Measurements from ENCODE around the gene TTC12. TPM values are rescaled to one million over a fixed set of nuclear protein-coding genes. Genes with fewer than 3 reads are reported as not detected.

TTC12 gene
- total and polyA plus RNA-seq, 10 of the 15 experiments (the other 5 are each of a cell fraction or from before 2014, with no cell fraction given) = 3.7 to 14.0 (median 8.1) TPM

DNA sequence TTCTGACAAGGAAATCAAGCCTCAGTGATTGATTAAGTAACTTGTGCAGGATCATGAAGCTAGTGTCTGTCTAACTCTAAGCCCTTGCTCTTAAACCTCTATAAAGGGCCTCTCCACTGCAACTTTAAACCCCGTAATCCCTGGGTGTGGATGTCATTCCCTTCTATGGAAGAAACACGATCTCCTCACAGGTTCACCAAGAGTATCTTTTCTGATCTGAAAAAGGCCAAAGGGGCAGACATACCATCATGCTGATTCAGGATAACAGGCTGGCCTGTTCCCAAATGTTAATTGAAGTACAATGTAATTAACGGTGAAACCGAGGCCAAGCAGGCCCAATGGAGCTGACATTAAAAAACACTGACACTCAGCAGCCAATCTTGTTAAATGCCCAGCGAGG lies 17.1 kb downstream of the TTC12 start (continued):
- TF ChIP-seq IKZF2 (IDR thresholded peaks at IDR 0.05) = no peak
- TF ChIP-seq TAF1 (IDR thresholded peaks at IDR 0.05; ENCODE audit: borderline replicate concordance, low read depth, low read length) = no peak
- no peak for TF ChIP-seq YY1 (IDR thresholded peaks at IDR 0.05; ENCODE audit: low read depth, low read length)
- TF ChIP-seq ZNF207 (IDR thresholded peaks at IDR 0.05; ENCODE audit: borderline replicate concordance) = no peak
- TF ChIP-seq RCOR1 (conservative IDR thresholded peaks at IDR 0.05; ENCODE audit: low read depth, low read length) = no peak
- TF ChIP-seq ATF7 (IDR thresholded peaks at IDR 0.05; ENCODE audit: low read depth) = no peak
- TF ChIP-seq, protein P1, sequence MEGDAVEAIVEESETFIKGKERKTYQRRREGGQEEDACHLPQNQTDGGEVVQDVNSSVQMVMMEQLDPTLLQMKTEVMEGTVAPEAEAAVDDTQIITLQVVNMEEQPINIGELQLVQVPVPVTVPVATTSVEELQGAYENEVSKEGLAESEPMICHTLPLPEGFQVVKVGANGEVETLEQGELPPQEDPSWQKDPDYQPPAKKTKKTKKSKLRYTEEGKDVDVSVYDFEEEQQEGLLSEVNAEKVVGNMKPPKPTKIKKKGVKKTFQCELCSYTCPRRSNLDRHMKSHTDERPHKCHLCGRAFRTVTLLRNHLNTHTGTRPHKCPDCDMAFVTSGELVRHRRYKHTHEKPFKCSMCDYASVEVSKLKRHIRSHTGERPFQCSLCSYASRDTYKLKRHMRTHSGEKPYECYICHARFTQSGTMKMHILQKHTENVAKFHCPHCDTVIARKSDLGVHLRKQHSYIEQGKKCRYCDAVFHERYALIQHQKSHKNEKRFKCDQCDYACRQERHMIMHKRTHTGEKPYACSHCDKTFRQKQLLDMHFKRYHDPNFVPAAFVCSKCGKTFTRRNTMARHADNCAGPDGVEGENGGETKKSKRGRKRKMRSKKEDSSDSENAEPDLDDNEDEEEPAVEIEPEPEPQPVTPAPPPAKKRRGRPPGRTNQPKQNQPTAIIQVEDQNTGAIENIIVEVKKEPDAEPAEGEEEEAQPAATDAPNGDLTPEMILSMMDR (IDR thresholded peaks at IDR 0.05 in 2 of 3, conservative IDR thresholded peaks at IDR 0.05 in 1 of 3; ENCODE audit: control insufficient read depth in 2 of 3, extremely low read depth in 1 of 3, insufficient read depth in 1 of 3, low read depth in 3 of 3, low read length in 3 of 3) = no peak
- no peak for TF ChIP-seq MTA3 (IDR thresholded peaks at IDR 0.05; ENCODE audit: borderline replicate concordance, low read length)
- no peak for TF ChIP-seq FOS (IDR thresholded peaks at IDR 0.05; ENCODE audit: borderline replicate concordance, extremely low read depth, insufficient read length)
- TF ChIP-seq POLR2AphosphoS5 (IDR thresholded peaks at IDR 0.05; ENCODE audit: low read length) = no peak

DNA sequence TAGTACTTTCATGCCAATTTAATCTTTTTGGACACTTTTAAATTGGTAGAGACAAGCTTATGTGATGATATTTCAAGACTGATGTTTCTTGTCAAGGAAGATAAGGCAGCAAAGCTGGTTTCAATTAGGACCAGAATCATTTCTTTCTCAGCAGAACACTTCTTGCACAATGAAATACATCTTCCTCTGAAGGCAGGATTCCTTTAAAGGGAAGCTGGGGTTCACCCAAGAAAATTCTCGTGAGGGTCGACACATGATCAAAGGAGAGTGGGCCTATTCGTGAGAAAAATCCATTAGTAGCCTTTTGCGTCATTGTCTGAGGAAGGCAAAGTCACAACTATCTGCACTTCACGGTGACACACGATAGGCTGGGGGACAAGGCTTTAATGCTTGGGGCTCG lies 17.6 kb downstream of the TTC12 start:
- no peaks in the 10 kb centered on the region for H3K79me2 ChIP-seq (ENCODE audit: control insufficient read depth, insufficient read depth, low read length)
- no peaks in the 10 kb centered on the region for H4K20me1 ChIP-seq (ENCODE audit: control insufficient read depth, insufficient read depth)
- no peaks in the 10 kb centered on the region for H3K9me3 ChIP-seq (replicated peaks; ENCODE audit: control insufficient read depth, insufficient read depth, low read length)
- BruUV-seq (replicated peaks) = no TSS peak
- H3K27me3 ChIP-seq (replicated peaks in 1 of 2; ENCODE audit: control insufficient read depth in 2 of 2, insufficient read depth in 2 of 2, low read length in 1 of 2) = no peaks in the 10 kb centered on the region
- no peaks in the 10 kb centered on the region for H3K36me3 ChIP-seq (ENCODE audit: control insufficient read depth in 2 of 2, insufficient read depth in 2 of 2, low read length in 1 of 2)
- no peak overlapping the region for H2AFZ ChIP-seq (ENCODE audit: control insufficient read depth, low read depth, low read length)
- POLR2A ChIA-PET = no interaction called here
- 96% methylated on average over 7 of the region's 7 CpGs for WGBS (ENCODE audit: insufficient coverage, insufficient replicate concordance, low lambda C conversion rate, missing lambda C conversion rate)
- CTCF ChIA-PET = no interaction called here
- H3K4me1 ChIP-seq (ENCODE audit: control insufficient read depth, insufficient read depth, low read length) = peaks cover 16% of the 10 kb centered on the region
- RAD21 ChIA-PET (ENCODE audit: unreplicated experiment) = no interaction called here
- TF ChIP-seq EGR1 (IDR thresholded peaks at IDR 0.05; ENCODE audit: borderline replicate concordance in 1 of 2, low read depth in 2 of 2, low read length in 2 of 2) (no peak), HDGF (IDR thresholded peaks at IDR 0.05) (no peak), BACH1 (IDR thresholded peaks at IDR 0.05; ENCODE audit: borderline replicate concordance) (no peak), CBX5 (IDR thresholded peaks at IDR 0.05; ENCODE audit: low read depth) (no peak), JUNB (IDR thresholded peaks at IDR 0.05) (no peak), CBFB (IDR thresholded peaks at IDR 0.05; ENCODE audit: low read depth) (no peak), MEF2B (IDR thresholded peaks at IDR 0.05; ENCODE audit: partially characterized antibody, poor library complexity, severe bottlenecking) (no peak), ZSCAN29 (IDR thresholded peaks at IDR 0.05) (no peak)
- TF ChIP-seq, protein P1 (IDR thresholded peaks at IDR 0.05 in 2 of 3, conservative IDR thresholded peaks at IDR 0.05 in 1 of 3; ENCODE audit: control insufficient read depth in 2 of 3, extremely low read depth in 1 of 3, insufficient read depth in 1 of 3, low read depth in 3 of 3, low read length in 3 of 3) = no peak
- H3K4me3 ChIP-seq = no peak overlapping the region
- in situ Hi-C loops (cut with MboI) = no loop called here
- no peak overlapping the region for H3K27ac ChIP-seq (ENCODE audit: control insufficient read depth, insufficient read depth)
- SMC1A ChIA-PET (ENCODE audit: uncharacterized antibody, unreplicated experiment) = interaction anchor here (0.7 to 1.8 kb wide), 3 partner anchors 9 to 29 kb away, joined by 3 to 7 read pairs (median 3); no protein-coding TSS in a partner anchor
- FAIRE-seq = no peak
- ATAC-seq = no peak
- intact Hi-C loops (cut with micrococcal nuclease; ENCODE audit: unreplicated experiment) = no loop called here
- DNase-seq (ENCODE audit: low read depth, low spot score) = no peak
- no peak overlapping the region for H3K4me2 ChIP-seq (ENCODE audit: control insufficient read depth, insufficient read depth)
- H3K9ac ChIP-seq (ENCODE audit: control insufficient read depth, insufficient read depth, low read length) = no peak overlapping the region
